Measurements from ENCODE around the gene ME1.

GRCh38 chr6:83474309-83474708, 43.5 kb upstream of the ME1 start:
- TF ChIP-seq POLR2A (IDR thresholded peaks at IDR 0.05; ENCODE audit: low read length) (no peak), GATA1 (IDR thresholded peaks at IDR 0.05; ENCODE audit: low read depth, low read length) (no peak)
